H9 (cell line): ENCODE data around the gene SCUBE2. TPM values are rescaled to one million over a fixed set of nuclear protein-coding genes. Genes with fewer than 3 reads are reported as not detected.

Source experiments
- DNase-seq: peaks from one replicate; pipeline ENCODE4 v3.0.0-alpha.2; 2017
- H2AFZ ChIP-seq: one replicate; pipeline ENCODE4 v1.6.1; 2013; ENCODE audit warnings: mild to moderate bottlenecking, low read length, control low read depth, moderate library complexity
- H2AK5ac ChIP-seq: 2 replicates; pipeline ENCODE4 v1.6.1; 2013; ENCODE audit warnings: low read length, control low read depth, mixed read lengths; ENCODE audit not compliant: insufficient read length
- H2BK120ac ChIP-seq: one replicate; pipeline ENCODE4 v1.6.1; 2013; ENCODE audit warnings: low read depth, mild to moderate bottlenecking, low read length, control low read depth, inconsistent platforms; ENCODE audit not compliant: poor library complexity, severe bottlenecking
- H2BK12ac ChIP-seq: 2 replicates; pipeline ENCODE4 v1.6.1; 2013; ENCODE audit warnings: low read length, control low read depth, mixed read lengths, low read depth; ENCODE audit not compliant: insufficient read length
- H2BK15ac ChIP-seq: 2 replicates; pipeline ENCODE4 v1.6.1; 2013; ENCODE audit warnings: low read depth, low read length, control low read depth
- H2BK20ac ChIP-seq: one replicate; pipeline ENCODE4 v1.6.1; 2013; ENCODE audit warnings: low read depth, mild to moderate bottlenecking, low read length, control low read depth, inconsistent platforms; ENCODE audit not compliant: poor library complexity, severe bottlenecking
- H2BK5ac ChIP-seq: 2 replicates; pipeline ENCODE4 v1.6.1; 2013; ENCODE audit warnings: low read length, control low read depth, mixed read lengths; ENCODE audit not compliant: insufficient read length
- H3K14ac ChIP-seq: 2 replicates; pipeline ENCODE4 v1.6.1; 2013; ENCODE audit warnings: low read length, control low read depth; ENCODE audit not compliant: insufficient read depth
- H3K18ac ChIP-seq: 2 replicates; pipeline ENCODE4 v1.6.1; 2013; ENCODE audit warnings: low read depth, mild to moderate bottlenecking, mixed read lengths, low read length, control low read depth; ENCODE audit not compliant: insufficient read length
- H3K23ac ChIP-seq: 2 replicates; pipeline ENCODE4 v1.6.1; 2013; ENCODE audit warnings: low read length, control low read depth, mixed read lengths, low read depth; ENCODE audit not compliant: insufficient read length
- H3K23me2 ChIP-seq: 2 replicates; pipeline ENCODE4 v1.6.1; 2013; ENCODE audit warnings: low read depth, mild to moderate bottlenecking, mixed read lengths, low read length, control low read depth; ENCODE audit not compliant: insufficient read length, poor library complexity, severe bottlenecking
- H3K27ac ChIP-seq: 2 replicates; pipeline ENCODE4 v1.5.1; 2013; ENCODE audit warnings: low read length, control low read depth, mixed read lengths, low read depth; ENCODE audit not compliant: insufficient read length
- H3K27me3 ChIP-seq: 2 replicates; pipeline ENCODE4 v1.6.1; 2013; ENCODE audit warnings: low read length, control low read depth, inconsistent platforms; ENCODE audit not compliant: insufficient read depth
- H3K4ac ChIP-seq: 2 replicates; pipeline ENCODE4 v1.6.1; 2013; ENCODE audit warnings: low read depth, mild to moderate bottlenecking, control low read depth, inconsistent platforms, low read length, moderate library complexity
- H3K4me1 ChIP-seq: 2 replicates; pipeline ENCODE4 v1.6.1; 2013; ENCODE audit warnings: low read length, control low read depth, inconsistent platforms; ENCODE audit not compliant: insufficient read depth
- H3K4me2 ChIP-seq: 2 replicates; pipeline ENCODE4 v1.6.1; 2013; ENCODE audit warnings: low read length, control low read depth, mixed read lengths; ENCODE audit not compliant: insufficient read length, insufficient read depth
- H3K56ac ChIP-seq: 2 replicates; pipeline ENCODE4 v1.6.1; 2013; ENCODE audit warnings: low read depth, mild to moderate bottlenecking, mixed read lengths, low read length, control low read depth; ENCODE audit not compliant: insufficient read length
- H3K79me1 ChIP-seq: 2 replicates; pipeline ENCODE4 v1.6.1; 2013; ENCODE audit warnings: low read depth, mild to moderate bottlenecking, moderate library complexity, low read length, control low read depth, inconsistent platforms; ENCODE audit not compliant: insufficient read depth, poor library complexity, severe bottlenecking
- H3K79me2 ChIP-seq: 2 replicates; pipeline ENCODE4 v1.6.1; 2013; ENCODE audit warnings: low read length, control low read depth, inconsistent platforms; ENCODE audit not compliant: insufficient read depth
- H3K9ac ChIP-seq: 2 replicates; pipeline ENCODE4 v1.6.1; 2013; ENCODE audit warnings: low read length, control low read depth, mixed read lengths; ENCODE audit not compliant: insufficient read length; ENCODE audit errors: extremely low read depth
- H3K9me3 ChIP-seq: one replicate; pipeline ENCODE4 v1.6.1; 2013; ENCODE audit warnings: low read depth, low read length, inconsistent platforms; ENCODE audit not compliant: control insufficient read depth
- H3T11ph ChIP-seq: one replicate; pipeline ENCODE4 v1.6.1; 2013; ENCODE audit warnings: mild to moderate bottlenecking, low read length, control low read depth, inconsistent platforms
- H4K20me1 ChIP-seq: one replicate; pipeline ENCODE4 v1.6.1; 2013; ENCODE audit not compliant: control insufficient read depth, insufficient read length, insufficient read depth
- H4K5ac ChIP-seq: 2 replicates; pipeline ENCODE4 v1.6.1; 2013; ENCODE audit warnings: low read depth, mild to moderate bottlenecking, mixed read lengths, low read length, control low read depth; ENCODE audit not compliant: insufficient read length
- H4K8ac ChIP-seq: replicated peaks from 2 replicates; pipeline ENCODE4 v1.6.1; 2013; ENCODE audit warnings: low read length, control low read depth, mixed read lengths, low read depth; ENCODE audit not compliant: insufficient read length
- H4K91ac ChIP-seq: 2 replicates; pipeline ENCODE4 v1.6.1; 2013; ENCODE audit warnings: low read depth, mild to moderate bottlenecking, moderate library complexity, mixed read lengths, low read length, control low read depth; ENCODE audit not compliant: insufficient read length
- H3K27ac Mint-ChIP-seq, 3 experiments: 2 replicates in 2 of 3; 3 replicates in 1 of 3; pipeline ENCODE4 v1.8.0; 2020 to 2021; ENCODE audit warnings: mixed read lengths in 3 of 3, mild to moderate bottlenecking in 1 of 3, moderate library complexity in 1 of 3
- H3K27me3 Mint-ChIP-seq: 2 replicates; pipeline ENCODE4 v1.8.0; 2021; ENCODE audit warnings: low read depth, mild to moderate bottlenecking, moderate library complexity, mixed read lengths
- H3K36me3 Mint-ChIP-seq, 3 experiments: 2 replicates in 2 of 3; 3 replicates in 1 of 3; pipeline ENCODE4 v1.8.0; 2020 to 2021; ENCODE audit warnings: low read depth in 3 of 3, mixed read lengths in 3 of 3; ENCODE audit not compliant: insufficient read depth in 1 of 3
- H3K4me1 Mint-ChIP-seq, 2 experiments: 2 replicates each; pipeline ENCODE4 v1.8.0; 2020; ENCODE audit warnings: mixed read lengths in 2 of 2
- H3K4me3 Mint-ChIP-seq, 2 experiments: 2 replicates in 1 of 2; 3 replicates in 1 of 2; pipeline ENCODE4 v1.8.0; 2020 to 2021; ENCODE audit warnings: mild to moderate bottlenecking in 2 of 2, mixed read lengths in 2 of 2, moderate library complexity in 1 of 2
- H3K9me3 Mint-ChIP-seq, 2 experiments: 2 replicates in 1 of 2; 3 replicates in 1 of 2; pipeline ENCODE4 v1.8.0; 2020; ENCODE audit warnings: mild to moderate bottlenecking in 2 of 2, mixed read lengths in 2 of 2, moderate library complexity in 1 of 2
- CTCF ChIP-seq: fragments of 200-600 bp; sonication (generic); conservative IDR thresholded peaks from 3 replicates; pipeline ENCODE4 v1.8.0; 2021; ENCODE audit warnings: antibody characterized with exemption, mild to moderate bottlenecking
- WGBS: extraction: QIAGEN DNeasy Blood & Tissue Kit; methylation state at CpG from one replicate; pipeline ENCODE4 v1.1.7; 2013; ENCODE audit warnings: missing lambda C conversion rate, low lambda C conversion rate, mixed read lengths; ENCODE audit not compliant: insufficient read length; ENCODE audit errors: extremely low coverage; 5-methylcytosine and 5-hydroxymethylcytosine counted together
- total RNA-seq: library from RNA; stranded (reverse); gene quantifications from 2 replicates; pipeline ENCODE4 v1.2.1, GENCODE V29; 2021

SCUBE2 gene
- total RNA-seq, 1 experiment from 2014 or later: 1.6 TPM

GRCh38 chr11:9014826-9015225 is 76.6 kb downstream of the SCUBE2 start:
- no peak overlapping the region for H3K27ac Mint-ChIP-seq

More at GRCh38 chr11:9014826-9015225, 76.6 kb downstream of the SCUBE2 start:
- Histone ChIP-seq H3K56ac (no peak overlapping the region), H3T11ph (no peak overlapping the region), H2BK120ac (no peak overlapping the region), H4K20me1 (no peaks in the 10 kb centered on the region), H3K4me2 (no peak overlapping the region), H3K27ac (no peak overlapping the region), H3K4me1 (no peaks in the 10 kb centered on the region), H2BK15ac (no peak overlapping the region), H3K79me2 (no peaks in the 10 kb centered on the region), H3K9ac (no peak overlapping the region), H2BK12ac (no peak overlapping the region), H4K91ac (no peak overlapping the region), H4K5ac (no peak overlapping the region), H2AK5ac (no peak overlapping the region), H2AFZ (no peak overlapping the region), H3K23ac (no peak overlapping the region), H2BK20ac (no peak overlapping the region), H3K9me3 (no peaks in the 10 kb centered on the region), H4K8ac (no peak overlapping the region), H3K23me2 (no peaks in the 10 kb centered on the region), H2BK5ac (no peak overlapping the region), H3K27me3 (no peaks in the 10 kb centered on the region), H3K4ac (no peak overlapping the region), H3K14ac (no peak overlapping the region), H3K79me1 (no peaks in the 10 kb centered on the region), H3K18ac (no peak overlapping the region)
- H3K27me3 Mint-ChIP-seq: peaks cover 16% of the 10 kb centered on the region
- DNase-seq: no peak
- H3K4me3 Mint-ChIP-seq: no peak overlapping the region
- H3K36me3 Mint-ChIP-seq: no peaks in the 10 kb centered on the region
- WGBS: no CpG with 5 or more reads among the region's 3 CpGs
- TF ChIP-seq CTCF: no peak
- H3K4me1 Mint-ChIP-seq: peaks cover 3 to 4% of the 10 kb centered on the region in 2 experiments; a peak in 3 of 4 replicates
- H3K9me3 Mint-ChIP-seq: peaks cover 4 to 5% of the 10 kb centered on the region in 2 experiments; a peak in 3 of 5 replicates
